NOMO-1 treated with dmso at 0.1 percent for 144 hours (cell line): ENCODE data around the gene SYT8.
"Not testable (repeated sequence)": the region's sequence is repeated elsewhere in the genome, so short reads cannot be mapped to it uniquely, and the experiment has no call there.

ENCODE experiments used
- DNase-seq: peaks from one replicate; lab custom pipeline; 2025; ENCODE audit not compliant: unreplicated experiment; lab: John Stamatoyannopoulos, UW

SYT8 gene

GRCh38 chr11:1834779-1835670, at the start of gene SYT8:
TSS of gene SYT8 (plus strand) at chr11:1834990. CDS start at chr11:1835106, 116 bp downstream.
- no peak for DNase-seq

- peak; percentile 17 for DNase-seq
These were observed 48.9 kb upstream of the SYT8 start for GRCh38 chr11:1785749-1786413.

- DNase-seq, result no peak
These were observed 48.3 kb upstream of the SYT8 start for GRCh38 chr11:1786466-1786865.

GRCh38 chr11:1791912-1792311, 42.9 kb upstream of the SYT8 start:
- no peak for DNase-seq

GRCh38 chr11:1792461-1792860, 42.3 kb upstream of the SYT8 start:
- peak; percentile 11 for DNase-seq

- DNase-seq, result no peak
These were observed 41.7 kb upstream of the SYT8 start for GRCh38 chr11:1793081-1793480.

- no peak for DNase-seq
These were observed 38.3 kb upstream of the SYT8 start for GRCh38 chr11:1796413-1797011.

- DNase-seq, result no peak
These were observed 37.2 kb upstream of the SYT8 start for GRCh38 chr11:1797391-1798125.

GRCh38 chr11:1803246-1803645, 31.5 kb upstream of the SYT8 start:
- no peak for DNase-seq

- DNase-seq, result not testable (repeated sequence)
These were observed 30.8 kb upstream of the SYT8 start for GRCh38 chr11:1803835-1804519.

- no peak for DNase-seq
These were observed 29.3 kb upstream of the SYT8 start for GRCh38 chr11:1805525-1805924.

- no peak for DNase-seq
These were observed 27.4 kb upstream of the SYT8 start for GRCh38 chr11:1807264-1807995.

GRCh38 chr11:1810761-1811160, 24.0 kb upstream of the SYT8 start:
- DNase-seq, result peak; percentile 82

GRCh38 chr11:1812274-1812673, 22.5 kb upstream of the SYT8 start:
- no peak for DNase-seq

- no peak for DNase-seq
These were observed 22.0 kb upstream of the SYT8 start for GRCh38 chr11:1812801-1813200.

- not testable (repeated sequence) for DNase-seq
These were observed 21.4 kb upstream of the SYT8 start for GRCh38 chr11:1813356-1813755.

- no peak for DNase-seq
These were observed 20.1 kb upstream of the SYT8 start for GRCh38 chr11:1814691-1815090.

GRCh38 chr11:1815311-1815710, 19.5 kb upstream of the SYT8 start:
- no peak for DNase-seq

- DNase-seq, result no peak
These were observed 19.0 kb upstream of the SYT8 start for GRCh38 chr11:1815751-1816150.

GRCh38 chr11:1817000-1817399, 17.8 kb upstream of the SYT8 start:
- DNase-seq, result no peak
